Endodermal cell (in vitro differentiated cells): Measurements from ENCODE around the gene SERPINI1. TPM values are rescaled to one million over a fixed set of nuclear protein-coding genes. Genes with fewer than 3 reads are reported as not detected.

Experiments
- DNase-seq: peaks from one replicate; pipeline ENCODE4 v3.0.0-alpha.2; 2017
- H3K27ac ChIP-seq: 2 replicates; pipeline ENCODE4 v1.5.1; 2013; ENCODE audit warnings: mild to moderate bottlenecking, low read depth, low read length, moderate library complexity
- H3K27me3 ChIP-seq: 2 replicates; pipeline ENCODE4 v1.6.1; 2013; ENCODE audit warnings: mild to moderate bottlenecking, low read length, moderate library complexity; ENCODE audit not compliant: insufficient read depth, control insufficient read depth, poor library complexity, severe bottlenecking
- H3K36me3 ChIP-seq: 2 replicates; pipeline ENCODE4 v1.7.0; 2013; ENCODE audit warnings: mild to moderate bottlenecking, low read length, moderate library complexity; ENCODE audit not compliant: control insufficient read depth, insufficient read depth
- H3K4me1 ChIP-seq: one replicate; pipeline ENCODE4 v1.7.0; 2013; ENCODE audit warnings: low read length; ENCODE audit not compliant: control insufficient read depth, insufficient read depth
- H3K4me3 ChIP-seq: 2 replicates; pipeline ENCODE4 v1.5.1; 2013; ENCODE audit warnings: mild to moderate bottlenecking, low read length, moderate library complexity
- H3K9ac ChIP-seq: 2 replicates; pipeline ENCODE4 v1.6.1; 2013; ENCODE audit warnings: mild to moderate bottlenecking, low read length, moderate library complexity; ENCODE audit not compliant: poor library complexity, severe bottlenecking; ENCODE audit errors: extremely low read depth
- H3K9me3 ChIP-seq: 2 replicates; pipeline ENCODE4 v1.6.1; 2013; ENCODE audit warnings: mild to moderate bottlenecking, low read length, moderate library complexity; ENCODE audit not compliant: control insufficient read depth
- H3K27ac Mint-ChIP-seq: 2 replicates; pipeline ENCODE4 v1.8.0; 2020; ENCODE audit warnings: mixed read lengths
- H3K27me3 Mint-ChIP-seq: 2 replicates; pipeline ENCODE4 v1.8.0; 2021; ENCODE audit warnings: mild to moderate bottlenecking, mixed read lengths; ENCODE audit not compliant: insufficient read depth
- H3K36me3 Mint-ChIP-seq: 2 replicates; pipeline ENCODE4 v1.8.0; 2020; ENCODE audit warnings: low read depth, mixed read lengths
- H3K4me1 Mint-ChIP-seq: 2 replicates; pipeline ENCODE4 v1.8.0; 2020; ENCODE audit warnings: mixed read lengths
- H3K4me3 Mint-ChIP-seq: 2 replicates; pipeline ENCODE4 v1.8.0; 2020; ENCODE audit warnings: mild to moderate bottlenecking, moderate library complexity, mixed read lengths
- H3K9me3 Mint-ChIP-seq: 2 replicates; pipeline ENCODE4 v1.8.0; 2020; ENCODE audit warnings: mild to moderate bottlenecking, mixed read lengths
- CTCF ChIP-seq: fragments of 200-600 bp; sonication (generic); conservative IDR thresholded peaks from 2 replicates; pipeline ENCODE4 v1.5.0; 2021; ENCODE audit warnings: antibody characterized with exemption, mild to moderate bottlenecking
- total RNA-seq, 2 donors: library from RNA; stranded (reverse); fragmentation: NEBNext Ultra II Directional in 1 of 2; extraction: Animal tissue kit (Norgen Biotek cat#: 25700) in 1 of 2; gene quantifications; 2 replicates in 1 of 2; 3 replicates in 1 of 2; pipeline ENCODE4 v1.2.1, GENCODE V29; 2021

SERPINI1 gene
- total RNA-seq, 2 donors from 2014 or later = 16.1 to 21.2 TPM

DNA sequence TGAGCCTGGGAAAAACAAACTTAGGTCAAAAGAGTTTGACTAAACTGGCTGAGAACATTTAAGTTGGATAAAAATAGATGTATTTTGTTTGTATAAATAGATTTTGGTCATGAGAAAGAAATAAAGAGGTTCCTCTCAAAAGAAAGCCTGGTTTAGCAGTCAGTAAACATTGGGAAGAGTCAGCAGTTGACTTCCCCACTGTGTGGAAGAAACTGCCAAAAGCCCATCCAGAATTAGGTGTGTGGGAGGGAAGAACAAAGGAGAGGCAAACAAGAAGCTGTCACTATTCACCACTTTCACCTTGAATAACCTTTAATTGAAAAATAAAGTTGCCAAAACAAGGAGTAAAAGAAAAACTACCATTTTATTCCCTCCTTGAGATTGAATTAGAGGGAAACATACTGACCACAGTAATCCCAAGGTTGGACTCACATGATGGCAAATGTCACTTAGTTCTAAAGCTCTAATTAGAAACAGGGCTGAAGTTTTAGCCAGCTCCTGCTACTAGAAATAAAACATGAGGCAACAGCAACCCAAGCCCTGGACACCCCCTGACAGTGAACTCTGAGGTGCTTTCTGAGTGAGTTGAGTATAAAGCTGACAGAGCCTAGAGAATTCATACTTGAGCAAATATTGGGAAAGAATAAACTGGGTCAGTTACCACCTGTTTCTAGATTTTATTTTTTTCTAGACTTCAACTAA is 139.3 kb downstream of the SERPINI1 start:
- Histone ChIP-seq H3K36me3 (no peaks in the 10 kb centered on the region), H3K9ac (no peak overlapping the region), H3K27ac (no peak overlapping the region), H3K4me1 (no peaks in the 10 kb centered on the region), H3K9me3 (no peaks in the 10 kb centered on the region), H3K27me3 (no peaks in the 10 kb centered on the region), H3K4me3 (no peak overlapping the region)
- Mint-ChIP-seq H3K27me3 (peaks cover 14% of the 10 kb centered on the region), H3K9me3 (no peaks in the 10 kb centered on the region), H3K4me3 (no peak overlapping the region), H3K4me1 (peaks cover 16% of the 10 kb centered on the region), H3K36me3 (no peaks in the 10 kb centered on the region), H3K27ac (no peak overlapping the region)
- TF ChIP-seq CTCF = no peak
- DNase-seq = no peak

Other genes with a start within 250 kb of the SERPINI1 start
- 1 to 10 TPM in 1 of 2 donors, under 1 TPM in 1; 0.93 to 1.6 TPM for gene WDR49, start 81.8 kb upstream of the SERPINI1 start, total RNA-seq
- gene PDCD10, start 829 bp upstream of the SERPINI1 start, total RNA-seq = 10 to 100 TPM; 75.2 to 84.8 TPM